Vagina (tissue), 2 donors: ENCODE results near the gene CYP1B1. TPM values are rescaled to one million over a fixed set of nuclear protein-coding genes. Genes with fewer than 3 reads are reported as not detected.
A peak's percentile ranks its signal among the peaks of the same experiment; 100 is the strongest.

Experiments
- DNase-seq, 2 donors: peaks; one replicate each; pipeline ENCODE4 v3.0.0-alpha.2; 2017; ENCODE audit errors: extremely low spot score in 2 of 2
- H3K27ac ChIP-seq: fragments of 200-600 bp; sonication (generic); one replicate; pipeline ENCODE4 v1.5.1; 2019
- H3K27me3 ChIP-seq: fragments of 200-600 bp; sonication (generic); one replicate; pipeline ENCODE4 v1.5.1; 2019
- H3K36me3 ChIP-seq, 2 donors: fragments of 200-600 bp; sonication (generic); one replicate each; pipeline ENCODE4 v1.5.1; 2017 to 2019
- H3K4me1 ChIP-seq: fragments of 200-600 bp; sonication (generic); one replicate; pipeline ENCODE4 v1.5.1; 2019
- H3K4me3 ChIP-seq, 2 donors: fragments of 200-600 bp; sonication (generic); 1 replicate in 1 of 2; 2 replicates in 1 of 2; pipeline ENCODE4 v1.5.1; 2016 to 2019
- H3K9me3 ChIP-seq: fragments of 200-600 bp; sonication (generic); one replicate; pipeline ENCODE4 v1.5.1; 2019
- POLR2A ChIP-seq, 2 donors: fragments of 450-650 bp; IDR thresholded peaks; one replicate each; pipeline ENCODE4 v1.6.1; 2017; ENCODE audit warnings: antibody characterized with exemption in 2 of 2, mild to moderate bottlenecking in 2 of 2, moderate library complexity in 2 of 2
- POLR2AphosphoS5 ChIP-seq, 2 donors: sonication (generic); formaldehyde crosslinking; IDR thresholded peaks; one replicate each; pipeline ENCODE4 v1.9.0; 2017; ENCODE audit warnings: antibody characterized with exemption in 2 of 2, mild to moderate bottlenecking in 2 of 2, low read depth in 1 of 2; ENCODE audit not compliant: insufficient read depth in 1 of 2
- intact Hi-C: fragments of 100-400 bp; cut with DNase I; formaldehyde crosslinking; loops from one replicate; pipeline ENCODE4 v1.15.1; 2023
- total RNA-seq: library from RNA; depleted of rRNA; stranded (reverse); fragments of >200 nt; gene quantifications from one replicate; pipeline ENCODE4 v1.2.3, GENCODE V29; 2016
- TF ChIP-seq, protein P1 (sequence below), 3 experiments: fragments of 450-650 bp in 2 of 3; fragments of 200-600 bp in 1 of 3; sonication (generic) in 1 of 3; IDR thresholded peaks; one replicate each; pipeline ENCODE4 v1.5.1; 2017 to 2019; ENCODE audit warnings: antibody characterized with exemption in 3 of 3, mild to moderate bottlenecking in 2 of 3, moderate library complexity in 2 of 3

The CYP1B1 gene
- total RNA-seq, 1 donor from 2014 or later, result 88.9 TPM

DNA sequence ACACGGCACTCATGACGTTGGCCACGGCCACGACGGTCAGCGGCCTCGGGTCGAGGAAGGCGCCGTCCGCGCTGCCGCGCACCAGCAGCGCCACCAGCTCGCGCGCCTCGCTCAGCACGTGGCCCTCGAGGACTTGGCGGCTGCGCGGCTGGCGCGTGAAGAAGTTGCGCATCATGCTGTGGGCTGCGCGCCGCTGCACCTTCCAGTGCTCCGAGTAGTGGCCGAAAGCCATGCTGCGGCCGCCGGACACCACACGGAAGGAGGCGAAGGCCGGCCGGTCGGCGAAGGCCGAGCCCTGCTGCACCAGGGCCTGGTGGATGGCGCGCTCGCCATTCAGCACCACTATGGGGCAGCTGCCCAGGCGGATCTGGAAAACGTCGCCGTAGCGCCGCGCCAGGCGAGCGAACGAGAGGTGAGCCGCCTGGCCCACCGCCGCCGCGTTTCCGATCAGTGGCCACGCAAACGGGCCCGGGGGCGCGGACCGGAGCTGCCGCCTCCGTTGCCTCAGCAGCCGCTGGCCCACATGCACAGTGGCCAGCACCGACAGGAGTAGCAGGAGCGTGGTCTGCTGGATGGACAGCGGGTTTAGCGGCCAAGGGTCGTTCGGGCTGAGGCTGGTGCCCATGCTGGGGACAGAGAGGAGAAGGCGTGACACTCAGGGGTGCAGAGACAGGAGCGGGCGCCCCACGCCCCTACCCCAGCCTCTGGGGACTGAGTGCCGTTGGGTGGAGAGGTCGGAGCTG, 1.0 kb downstream of the CYP1B1 start:
- H3K9me3 ChIP-seq, result no peaks in the 10 kb centered on the region
- H3K27ac ChIP-seq, result peak overlapping the region; percentile 84
- peak overlapping the region; percentile 51 to 63 for H3K4me3 ChIP-seq
- TF ChIP-seq POLR2AphosphoS5 (IDR thresholded peaks at IDR 0.05; ENCODE audit: insufficient read depth in 1 of 2, low read depth in 1 of 2) (no peak), POLR2A (IDR thresholded peaks at IDR 0.05) (no peak)
- TF ChIP-seq, protein P1, sequence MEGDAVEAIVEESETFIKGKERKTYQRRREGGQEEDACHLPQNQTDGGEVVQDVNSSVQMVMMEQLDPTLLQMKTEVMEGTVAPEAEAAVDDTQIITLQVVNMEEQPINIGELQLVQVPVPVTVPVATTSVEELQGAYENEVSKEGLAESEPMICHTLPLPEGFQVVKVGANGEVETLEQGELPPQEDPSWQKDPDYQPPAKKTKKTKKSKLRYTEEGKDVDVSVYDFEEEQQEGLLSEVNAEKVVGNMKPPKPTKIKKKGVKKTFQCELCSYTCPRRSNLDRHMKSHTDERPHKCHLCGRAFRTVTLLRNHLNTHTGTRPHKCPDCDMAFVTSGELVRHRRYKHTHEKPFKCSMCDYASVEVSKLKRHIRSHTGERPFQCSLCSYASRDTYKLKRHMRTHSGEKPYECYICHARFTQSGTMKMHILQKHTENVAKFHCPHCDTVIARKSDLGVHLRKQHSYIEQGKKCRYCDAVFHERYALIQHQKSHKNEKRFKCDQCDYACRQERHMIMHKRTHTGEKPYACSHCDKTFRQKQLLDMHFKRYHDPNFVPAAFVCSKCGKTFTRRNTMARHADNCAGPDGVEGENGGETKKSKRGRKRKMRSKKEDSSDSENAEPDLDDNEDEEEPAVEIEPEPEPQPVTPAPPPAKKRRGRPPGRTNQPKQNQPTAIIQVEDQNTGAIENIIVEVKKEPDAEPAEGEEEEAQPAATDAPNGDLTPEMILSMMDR (IDR thresholded peaks at IDR 0.05), result no peak
- intact Hi-C loops, result loop anchor here (10.0 kb wide), 1 partner anchor 90 kb away; no protein-coding TSS in a partner anchor
- no peaks in the 10 kb centered on the region for H3K27me3 ChIP-seq
- no peak for DNase-seq
- peaks cover 44% of the 10 kb centered on the region for H3K4me1 ChIP-seq
- H3K36me3 ChIP-seq, result no peaks in the 10 kb centered on the region

DNA sequence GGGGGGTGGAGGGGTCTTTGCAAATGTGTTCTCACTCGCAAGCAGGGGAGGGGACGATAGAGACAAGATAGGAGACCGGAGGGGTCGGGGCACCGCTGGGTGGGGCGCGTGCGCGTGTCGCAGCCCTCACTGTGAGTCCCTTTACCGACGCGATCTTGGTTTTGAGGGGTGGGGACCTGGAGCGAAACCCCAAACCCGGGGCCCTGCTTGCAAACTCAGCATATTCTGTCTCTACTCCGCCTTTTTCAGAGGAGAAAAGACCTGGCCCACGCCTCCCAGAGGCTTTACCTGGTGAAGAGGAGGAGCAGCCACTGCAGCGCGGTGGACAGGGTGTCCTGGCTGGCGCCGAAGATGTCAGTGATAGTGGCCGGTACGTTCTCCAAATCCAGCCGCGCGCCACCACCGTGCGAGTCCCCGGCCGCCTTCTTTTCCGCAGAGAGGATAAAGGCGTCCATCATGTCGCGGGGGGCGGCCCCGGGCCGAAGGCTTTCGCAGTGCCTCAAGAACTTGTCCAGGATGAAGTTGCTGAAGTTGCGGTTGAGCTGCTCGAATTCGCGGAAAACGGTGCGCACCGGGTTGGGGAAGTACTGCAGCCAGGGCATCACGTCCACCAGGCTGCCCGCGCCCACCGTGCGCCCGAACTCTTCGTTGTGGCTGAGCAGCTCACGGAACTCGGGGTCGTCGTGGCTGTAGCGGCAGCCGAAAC, 1.7 kb downstream of the CYP1B1 start:
- H3K9me3 ChIP-seq, result no peaks in the 10 kb centered on the region
- no peaks in the 10 kb centered on the region for H3K27me3 ChIP-seq
- TF ChIP-seq POLR2AphosphoS5 (IDR thresholded peaks at IDR 0.05; ENCODE audit: insufficient read depth in 1 of 2, low read depth in 1 of 2) (no peak), POLR2A (IDR thresholded peaks at IDR 0.05) (no peak)
- TF ChIP-seq, protein P1 (IDR thresholded peaks at IDR 0.05), result no peak
- peak overlapping the region; percentile 84 for H3K27ac ChIP-seq
- no peaks in the 10 kb centered on the region for H3K36me3 ChIP-seq
- peak overlapping the region; percentile 51 to 63 for H3K4me3 ChIP-seq
- intact Hi-C loops, result loop anchor here (10.0 kb wide), 1 partner anchor 89 kb away; no protein-coding TSS in a partner anchor
- DNase-seq, result no peak
- peaks cover 44% of the 10 kb centered on the region for H3K4me1 ChIP-seq

DNA sequence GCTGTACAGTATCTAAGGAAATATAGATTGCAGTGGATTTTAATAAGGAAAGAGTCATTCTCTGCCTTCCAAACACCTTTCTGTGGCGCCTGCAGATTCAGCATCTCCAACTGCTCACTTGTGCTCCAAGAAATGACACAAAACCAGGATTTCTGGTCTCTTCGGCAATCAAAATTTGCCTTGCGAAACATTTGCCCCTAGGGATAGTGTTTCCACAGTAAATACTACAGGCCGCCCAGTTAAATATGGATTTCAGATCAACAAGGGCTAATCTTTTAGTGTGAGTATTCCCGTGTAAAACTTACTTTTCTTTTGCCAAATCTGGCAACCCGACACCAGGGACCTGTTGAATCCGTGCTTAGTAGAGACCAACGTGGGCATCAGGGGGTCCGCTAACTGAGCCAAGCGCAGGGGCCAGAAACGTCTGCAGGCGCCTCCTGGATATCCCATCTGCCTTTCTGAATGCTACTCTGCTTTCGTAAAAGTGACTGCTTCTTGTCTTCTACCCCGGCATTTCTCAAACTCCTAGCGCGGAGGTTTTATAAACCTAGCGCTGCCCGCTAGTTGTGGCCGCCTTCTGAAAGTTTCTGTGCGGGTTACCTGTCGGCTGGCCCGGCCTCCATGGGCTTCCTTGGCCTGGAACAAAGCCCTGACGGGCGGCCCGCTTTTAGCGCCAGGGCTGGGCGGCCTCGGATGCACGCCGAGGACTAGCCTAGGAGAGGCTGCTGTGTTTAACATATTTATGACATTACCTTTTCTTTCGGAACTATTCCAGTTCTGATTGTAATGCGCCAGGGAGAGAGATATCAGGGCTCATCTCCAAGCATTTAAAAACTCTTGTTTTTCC, 2.5 kb downstream of the CYP1B1 start:
- H3K9me3 ChIP-seq, result no peaks in the 10 kb centered on the region
- peaks cover 44% of the 10 kb centered on the region for H3K4me1 ChIP-seq
- H3K36me3 ChIP-seq, result no peaks in the 10 kb centered on the region
- peak overlapping the region; percentile 84 for H3K27ac ChIP-seq
- no peaks in the 10 kb centered on the region for H3K27me3 ChIP-seq
- peak overlapping the region; percentile 51 to 63 for H3K4me3 ChIP-seq
- intact Hi-C loops, result loop anchor here (10.0 kb wide), 1 partner anchor 89 kb away; no protein-coding TSS in a partner anchor
- DNase-seq, result no peak
- no peak for TF ChIP-seq POLR2A (IDR thresholded peaks at IDR 0.05)
- no peak for TF ChIP-seq POLR2AphosphoS5 (IDR thresholded peaks at IDR 0.05; ENCODE audit: insufficient read depth in 1 of 2, low read depth in 1 of 2)
- TF ChIP-seq, protein P1 (IDR thresholded peaks at IDR 0.05), result no peak

DNA sequence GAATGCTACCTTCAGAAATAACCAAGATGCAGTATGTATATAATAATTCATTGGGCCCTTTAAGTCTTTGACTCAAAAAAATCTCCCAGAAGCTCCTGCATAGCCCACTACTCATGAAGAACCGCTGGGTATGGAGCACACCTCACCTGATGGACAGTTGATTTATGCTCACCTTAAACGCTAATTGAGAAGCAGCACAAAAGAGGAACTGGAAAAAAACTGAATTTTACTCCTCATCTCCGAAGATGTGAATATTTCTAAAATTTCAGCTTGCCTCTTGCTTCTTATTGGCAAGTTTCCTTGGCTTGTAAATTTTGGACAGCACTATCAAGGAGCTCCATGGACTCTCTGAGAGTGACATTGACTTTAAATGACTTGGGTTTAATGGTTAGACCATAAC, 5.5 kb downstream of the CYP1B1 start:
- intact Hi-C loops, result loop anchor here (10.0 kb wide), 1 partner anchor 86 kb away; no protein-coding TSS in a partner anchor
- H3K4me1 ChIP-seq, result peaks cover 20% of the 10 kb centered on the region
- H3K4me3 ChIP-seq, result no peak overlapping the region
- no peaks in the 10 kb centered on the region for H3K36me3 ChIP-seq
- H3K27me3 ChIP-seq, result no peaks in the 10 kb centered on the region
- no peaks in the 10 kb centered on the region for H3K9me3 ChIP-seq
- TF ChIP-seq POLR2A (IDR thresholded peaks at IDR 0.05), result no peak
- no peak for TF ChIP-seq POLR2AphosphoS5 (IDR thresholded peaks at IDR 0.05; ENCODE audit: insufficient read depth in 1 of 2, low read depth in 1 of 2)
- TF ChIP-seq, protein P1 (IDR thresholded peaks at IDR 0.05), result no peak
- H3K27ac ChIP-seq, result no peak overlapping the region
- no peak for DNase-seq
